BLaER1 (cell line): ENCODE results near the gene CHMP4A.
A peak's percentile ranks its signal among the peaks of the same experiment; 100 is the strongest.
"Not testable (repeated sequence)": the region's sequence is repeated elsewhere in the genome, so short reads cannot be mapped to it uniquely, and the experiment has no call there.

ENCODE experiments used
- H3K27ac ChIP-seq: shearing (Covaris generic); formaldehyde crosslinking; 2 replicates; pipeline ENCODE4 v1.8.1; 2022
- H3K27me3 ChIP-seq: shearing (Covaris generic); formaldehyde crosslinking; 2 replicates; pipeline ENCODE4 v1.8.1; 2022
- H3K36me3 ChIP-seq: shearing (Covaris generic); formaldehyde crosslinking; 2 replicates; pipeline ENCODE4 v1.8.1; 2022
- H3K4me1 ChIP-seq: shearing (Covaris generic); formaldehyde crosslinking; 2 replicates; pipeline ENCODE4 v1.8.1; 2022
- H3K4me2 ChIP-seq: shearing (Covaris generic); formaldehyde crosslinking; 2 replicates; pipeline ENCODE4 v1.8.1; 2022
- H3K4me3 ChIP-seq: shearing (Covaris generic); formaldehyde crosslinking; 2 replicates; pipeline ENCODE4 v1.8.1; 2022
- H3K9ac ChIP-seq: shearing (Covaris generic); formaldehyde crosslinking; 2 replicates; pipeline ENCODE4 v1.8.1; 2022
- H3K9me3 ChIP-seq: shearing (Covaris generic); formaldehyde crosslinking; 2 replicates; pipeline ENCODE4 v1.8.1; 2022
- H4K20me1 ChIP-seq: shearing (Covaris generic); formaldehyde crosslinking; 2 replicates; pipeline ENCODE4 v1.8.1; 2022
- Cebpa-rat ChIP-seq: shearing (Covaris generic); IDR thresholded peaks from 2 replicates; pipeline ENCODE4 v1.8.1; 2022

CHMP4A gene

DNA sequence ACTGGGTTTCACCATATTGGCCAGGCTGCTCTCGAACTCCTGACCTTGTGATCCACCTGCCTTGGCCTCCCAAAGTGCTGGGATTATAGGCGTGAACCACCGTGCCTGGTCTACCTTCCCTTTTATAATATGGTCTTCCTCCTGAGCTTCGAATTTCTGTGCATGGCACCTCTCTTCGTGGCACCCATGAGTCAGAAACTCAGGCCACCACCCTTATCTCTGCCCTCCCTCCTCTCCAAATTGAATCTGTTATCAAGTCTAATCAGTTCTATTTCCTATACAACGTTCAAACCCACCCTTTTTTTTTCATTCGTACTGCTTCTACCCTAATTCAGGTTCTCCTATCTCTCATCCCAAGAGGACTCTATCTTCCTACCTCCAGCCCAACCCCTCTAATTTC lies 34.1 kb upstream of the CHMP4A start:
- Histone ChIP-seq H3K9me3 (no peaks in the 10 kb centered on the region), H4K20me1 (no peaks in the 10 kb centered on the region), H3K27me3 (no peaks in the 10 kb centered on the region), H3K27ac (no peak overlapping the region), H3K4me3 (no peak overlapping the region), H3K36me3 (no peaks in the 10 kb centered on the region), H3K4me2 (no peak overlapping the region; the same call in 1 of the 2 replicates), H3K4me1 (peaks cover 31% of the 10 kb centered on the region), H3K9ac (no peak overlapping the region)
- TF ChIP-seq Cebpa-rat: no peak

GRCh38 chr14:24246765-24247212 lies 33.5 kb upstream of the CHMP4A start:
- no peak overlapping the region for H3K4me3 ChIP-seq
- no peaks in the 10 kb centered on the region for H3K36me3 ChIP-seq
- peaks cover 4% of the 10 kb centered on the region for H4K20me1 ChIP-seq
- no peak overlapping the region for H3K27ac ChIP-seq
- 0 out of 2 replicates have a peak overlapping the region, but pooled peaks have one; percentile 27 for H3K9ac ChIP-seq
- no peaks in the 10 kb centered on the region for H3K9me3 ChIP-seq
- H3K4me1 ChIP-seq: peaks cover 33% of the 10 kb centered on the region
- H3K4me2 ChIP-seq: peak overlapping the region; percentile 21; the same call in 1 of the 2 replicates
- no peaks in the 10 kb centered on the region for H3K27me3 ChIP-seq
- TF ChIP-seq Cebpa-rat: no peak

DNA sequence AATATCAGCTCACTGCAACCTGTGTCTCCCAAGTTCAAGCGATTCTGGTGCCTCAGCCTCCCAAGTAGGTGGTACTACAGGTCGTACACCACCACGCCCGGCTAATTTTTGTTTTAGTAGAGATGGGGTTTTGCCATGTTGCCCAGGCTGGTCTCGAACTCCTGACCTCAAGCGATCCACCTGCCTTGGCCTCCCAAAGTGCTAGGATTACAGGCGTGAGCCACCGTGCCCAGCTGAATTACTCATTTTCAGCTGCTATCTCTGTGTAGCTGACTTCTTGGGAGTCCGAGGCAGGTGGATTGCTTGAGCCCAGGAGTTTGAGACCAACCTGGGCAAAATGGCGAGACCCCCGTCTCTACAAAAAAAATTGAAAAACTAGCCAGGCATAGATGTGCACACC lies 32.1 kb upstream of the CHMP4A start:
- not testable (repeated sequence) for H3K4me2 ChIP-seq, H3K27ac ChIP-seq, H3K27me3 ChIP-seq, H3K36me3 ChIP-seq, H3K9ac ChIP-seq, H3K9me3 ChIP-seq, H3K4me3 ChIP-seq
- H3K4me1 ChIP-seq: peaks cover 41% of the 10 kb centered on the region
- H4K20me1 ChIP-seq: peaks cover 18% of the 10 kb centered on the region

DNA sequence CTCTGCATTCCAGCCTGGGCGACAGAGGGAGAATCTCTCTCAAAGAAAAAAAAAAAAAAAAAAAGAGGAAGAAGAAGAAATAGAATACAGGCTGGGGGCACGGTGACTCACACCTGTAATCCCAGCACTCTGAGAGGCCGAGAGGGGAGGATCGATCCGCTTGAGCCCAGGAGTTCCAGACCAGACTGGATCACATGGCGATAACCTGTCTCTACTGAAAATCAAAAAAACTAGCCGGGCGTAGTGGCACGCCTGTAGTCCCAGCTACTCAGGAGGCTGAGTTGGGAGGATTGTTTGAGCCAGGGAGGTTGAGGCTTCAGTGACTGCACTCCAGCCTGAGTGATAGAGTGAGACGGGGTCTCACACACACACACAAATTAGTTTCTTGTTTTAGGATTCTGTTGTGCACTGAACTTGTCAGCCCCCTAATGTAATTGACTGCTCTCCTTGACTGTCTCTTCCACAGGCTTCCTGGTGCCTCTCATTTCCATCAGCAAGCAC lies 30.1 kb upstream of the CHMP4A start:
- H3K27me3 ChIP-seq: no peaks in the 10 kb centered on the region
- peak overlapping the region; percentile 92 for H3K9ac ChIP-seq
- no peaks in the 10 kb centered on the region for H3K9me3 ChIP-seq
- H3K4me3 ChIP-seq: peak overlapping the region; percentile 82
- peaks cover 28% of the 10 kb centered on the region for H3K36me3 ChIP-seq
- H3K27ac ChIP-seq: peak overlapping the region; percentile 97
- TF ChIP-seq Cebpa-rat: no peak
- peaks cover 55% of the 10 kb centered on the region for H3K4me1 ChIP-seq
- peaks cover 38% of the 10 kb centered on the region for H4K20me1 ChIP-seq
- peak overlapping the region; percentile 99 for H3K4me2 ChIP-seq

DNA sequence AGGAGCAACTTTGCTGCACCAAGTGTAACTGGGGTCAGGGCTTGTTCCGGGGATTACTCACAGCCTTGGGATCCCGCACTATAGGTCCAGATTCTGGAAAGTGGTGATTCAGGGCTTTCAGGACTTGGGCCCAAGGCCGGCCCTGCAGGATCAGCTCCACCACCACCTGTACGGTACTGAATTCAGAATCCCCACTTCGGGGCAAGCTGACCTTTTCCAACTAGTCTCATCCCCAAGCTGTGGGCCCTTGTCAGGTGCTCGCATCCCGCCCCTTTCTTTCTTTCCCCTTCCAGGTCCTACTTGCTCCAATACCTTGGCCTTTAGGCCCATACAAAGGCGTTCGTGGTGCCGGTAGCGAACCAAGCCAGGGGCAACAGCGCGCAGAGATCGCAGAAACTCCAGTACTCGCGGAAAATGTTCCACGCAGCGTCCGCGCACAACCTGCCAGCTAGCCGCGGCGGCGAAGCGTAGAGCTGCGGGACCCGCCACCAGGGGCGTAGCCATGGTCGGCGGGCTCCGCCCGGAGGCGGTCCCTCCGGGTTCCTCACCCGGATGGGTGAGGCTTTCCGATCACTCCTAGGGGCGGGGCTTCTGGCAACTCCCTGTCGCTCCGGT lies 28.6 kb upstream of the CHMP4A start:
- Histone ChIP-seq H3K9ac (peak overlapping the region; percentile 92), H3K27me3 (no peaks in the 10 kb centered on the region), H3K9me3 (no peaks in the 10 kb centered on the region), H3K4me1 (peaks cover 51% of the 10 kb centered on the region), H3K4me2 (peak overlapping the region; percentile 99), H3K36me3 (peaks cover 43% of the 10 kb centered on the region), H3K27ac (peak overlapping the region; percentile 97), H3K4me3 (peak overlapping the region; percentile 82), H4K20me1 (peaks cover 46% of the 10 kb centered on the region)
- TF ChIP-seq Cebpa-rat: no peak

DNA sequence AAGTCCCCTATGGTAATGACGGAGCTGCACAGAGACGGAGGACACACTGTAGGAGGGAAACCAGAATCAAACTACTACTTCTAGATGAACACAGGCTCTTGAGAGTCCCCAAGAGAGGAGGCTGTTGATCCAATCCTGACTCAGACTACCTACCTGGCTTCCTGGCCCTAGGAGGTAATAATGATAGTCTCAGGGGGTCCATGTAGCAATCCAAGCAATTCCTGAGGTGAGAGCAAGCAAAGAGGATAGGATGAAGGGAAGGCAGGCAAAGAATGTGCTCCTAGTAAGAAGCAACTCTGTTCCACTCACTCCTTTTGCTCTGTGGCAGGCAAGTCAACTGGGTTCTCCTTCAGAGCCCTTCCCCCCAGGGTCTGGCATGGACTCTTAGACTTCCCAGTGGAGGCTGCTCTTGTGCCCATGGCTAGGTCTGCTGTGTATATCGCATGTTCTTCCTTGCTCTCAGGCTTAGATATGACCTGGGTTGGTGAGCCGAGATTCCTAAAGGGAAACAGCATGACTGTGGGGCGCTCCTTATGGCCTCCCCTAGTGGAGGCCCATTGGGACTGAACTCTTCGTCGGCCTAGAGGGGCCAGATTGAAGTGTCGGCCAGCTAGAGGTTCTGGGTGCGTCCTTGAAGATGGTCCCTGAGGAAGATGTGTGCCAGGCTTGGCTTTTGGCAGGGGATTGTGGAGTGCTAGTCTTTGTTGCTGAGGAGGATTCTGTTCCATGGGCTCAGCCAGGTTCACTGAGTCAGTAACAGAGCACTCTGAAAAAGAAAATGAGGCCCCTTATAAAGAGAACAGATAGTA lies 27.0 kb upstream of the CHMP4A start:
- H3K4me3 ChIP-seq: no peak overlapping the region
- H3K4me1 ChIP-seq: peaks cover 50% of the 10 kb centered on the region
- peak overlapping the region; percentile 32 for H3K9ac ChIP-seq
- no peaks in the 10 kb centered on the region for H3K27me3 ChIP-seq
- no peaks in the 10 kb centered on the region for H3K9me3 ChIP-seq
- peaks cover 59% of the 10 kb centered on the region for H3K36me3 ChIP-seq
- no peak for TF ChIP-seq Cebpa-rat
- peak overlapping the region; percentile 99 for H3K4me2 ChIP-seq
- no peak overlapping the region for H3K27ac ChIP-seq
- peaks cover 46% of the 10 kb centered on the region for H4K20me1 ChIP-seq

- Histone ChIP-seq H3K4me3 (no peak overlapping the region), H3K9me3 (no peaks in the 10 kb centered on the region), H4K20me1 (peaks cover 46% of the 10 kb centered on the region), H3K4me1 (peaks cover 58% of the 10 kb centered on the region), H3K27ac (no peak overlapping the region), H3K27me3 (no peaks in the 10 kb centered on the region), H3K4me2 (peak overlapping the region; percentile 99; the same call in 1 of the 2 replicates), H3K9ac (no peak overlapping the region), H3K36me3 (peaks cover 72% of the 10 kb centered on the region)
- TF ChIP-seq Cebpa-rat: no peak
Observed at GRCh38 chr14:24238527-24239037, 25.3 kb upstream of the CHMP4A start.

- no peak overlapping the region for H3K4me2 ChIP-seq
- peaks cover 46% of the 10 kb centered on the region for H4K20me1 ChIP-seq
- H3K4me1 ChIP-seq: peaks cover 58% of the 10 kb centered on the region
- no peaks in the 10 kb centered on the region for H3K9me3 ChIP-seq
- peaks cover 72% of the 10 kb centered on the region for H3K36me3 ChIP-seq
- no peak overlapping the region for H3K4me3 ChIP-seq
- H3K9ac ChIP-seq: no peak overlapping the region
- TF ChIP-seq Cebpa-rat: no peak
- H3K27ac ChIP-seq: no peak overlapping the region
- no peaks in the 10 kb centered on the region for H3K27me3 ChIP-seq
Observed at GRCh38 chr14:24238123-24238522, 24.8 kb upstream of the CHMP4A start.

- H3K27ac ChIP-seq: no peak overlapping the region
- TF ChIP-seq Cebpa-rat: no peak
- no peaks in the 10 kb centered on the region for H3K27me3 ChIP-seq
- H3K36me3 ChIP-seq: peaks cover 72% of the 10 kb centered on the region
- no peak overlapping the region for H3K4me2 ChIP-seq
- no peak overlapping the region for H3K4me3 ChIP-seq
- H3K9ac ChIP-seq: no peak overlapping the region
- H3K4me1 ChIP-seq: peaks cover 59% of the 10 kb centered on the region
- H3K9me3 ChIP-seq: no peaks in the 10 kb centered on the region
- H4K20me1 ChIP-seq: peaks cover 46% of the 10 kb centered on the region
Observed at GRCh38 chr14:24237463-24237955, 24.2 kb upstream of the CHMP4A start.
